HFFc6 (cell line): ENCODE data around the gene PCGF3. TPM values are rescaled to one million over a fixed set of nuclear protein-coding genes. Genes with fewer than 3 reads are reported as not detected.

ENCODE experiments used
- DNase-seq: peaks from one replicate; pipeline ENCODE4 v3.0.0-alpha.2; 2018
- H3K27ac Mint-ChIP-seq: 2 replicates; pipeline ENCODE4 v1.8.0; 2020; ENCODE audit warnings: mild to moderate bottlenecking, mixed read lengths
- H3K27me3 Mint-ChIP-seq: 2 replicates; pipeline ENCODE4 v1.8.0; 2021; ENCODE audit warnings: mild to moderate bottlenecking, moderate library complexity, mixed read lengths; ENCODE audit not compliant: insufficient read depth
- H3K36me3 Mint-ChIP-seq: 2 replicates; pipeline ENCODE4 v1.8.0; 2021; ENCODE audit warnings: low read depth, mixed read lengths
- H3K4me1 Mint-ChIP-seq: 2 replicates; pipeline ENCODE4 v1.8.0; 2020; ENCODE audit warnings: low read depth, mixed read lengths
- H3K4me3 Mint-ChIP-seq: 2 replicates; pipeline ENCODE4 v1.8.0; 2020; ENCODE audit warnings: mild to moderate bottlenecking, moderate library complexity, mixed read lengths
- H3K9me3 Mint-ChIP-seq: 2 replicates; pipeline ENCODE4 v1.8.0; 2020; ENCODE audit warnings: mild to moderate bottlenecking, mixed read lengths
- CTCF ChIP-seq: fragments of 200-600 bp; sonication (generic); IDR thresholded peaks from 2 replicates; pipeline ENCODE4 v1.5.0; 2021; ENCODE audit warnings: antibody characterized with exemption, mild to moderate bottlenecking
- total RNA-seq, 6 experiments: library from RNA; stranded (reverse); fragmentation: NEBNext Ultra II Directional; extraction: Animal tissue kit (Norgen Biotek cat#: 25700); gene quantifications; 2 replicates in 1 of 6; 3 replicates in 5 of 6; pipeline ENCODE4 v1.2.3, GENCODE V29; 2021

PCGF3 gene
- total RNA-seq, 6 experiments from 2014 or later = 28.5 to 34.5 (median 30.2) TPM

DNA sequence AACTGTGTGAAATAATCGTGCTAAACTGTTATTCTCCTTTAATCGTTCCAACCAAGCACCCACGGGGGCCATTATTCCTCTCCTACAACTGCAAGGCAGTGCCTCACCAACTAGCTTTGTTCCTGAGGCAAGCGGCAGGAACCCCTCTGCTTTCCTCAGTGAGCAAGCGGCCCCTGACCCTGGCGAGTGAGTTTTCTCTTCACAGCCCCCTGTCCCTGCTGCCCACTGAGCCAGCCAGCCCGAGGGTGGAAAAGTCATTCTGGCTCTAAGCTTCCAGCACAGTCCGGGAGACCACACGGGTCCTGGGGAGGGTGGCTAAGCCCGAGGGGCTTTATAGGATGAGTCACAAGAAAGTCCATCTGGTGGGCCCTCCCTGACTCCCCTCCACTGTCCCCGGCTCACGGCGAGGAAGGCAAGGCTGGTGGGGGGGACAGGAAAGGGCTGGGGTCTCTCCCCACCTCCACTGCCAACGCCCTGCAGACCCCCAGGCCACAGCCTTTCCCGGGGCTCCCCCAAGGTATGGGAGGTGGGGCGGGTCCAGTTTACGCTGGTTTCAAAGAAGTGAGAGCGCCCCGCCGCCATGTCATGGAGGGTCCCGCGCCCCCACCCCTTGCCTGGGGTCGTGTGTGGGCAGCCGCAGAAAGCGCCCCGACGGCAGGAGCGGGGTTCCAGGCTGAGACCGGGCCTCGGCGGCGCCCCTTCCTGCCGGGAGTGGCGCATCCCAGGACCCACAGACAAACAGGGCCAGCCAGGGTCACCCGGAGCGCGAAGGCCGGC is 75.3 kb downstream of the PCGF3 start:
- Mint-ChIP-seq H3K27me3 (peaks cover 10% of the 10 kb centered on the region), H3K4me1 (peaks cover 31% of the 10 kb centered on the region), H3K27ac (peak overlapping the region; percentile 87), H3K36me3 (peaks cover 41% of the 10 kb centered on the region), H3K9me3 (peaks cover 2% of the 10 kb centered on the region), H3K4me3 (peak overlapping the region; percentile 79)
- no peak for TF ChIP-seq CTCF
- no peak for DNase-seq

DNA sequence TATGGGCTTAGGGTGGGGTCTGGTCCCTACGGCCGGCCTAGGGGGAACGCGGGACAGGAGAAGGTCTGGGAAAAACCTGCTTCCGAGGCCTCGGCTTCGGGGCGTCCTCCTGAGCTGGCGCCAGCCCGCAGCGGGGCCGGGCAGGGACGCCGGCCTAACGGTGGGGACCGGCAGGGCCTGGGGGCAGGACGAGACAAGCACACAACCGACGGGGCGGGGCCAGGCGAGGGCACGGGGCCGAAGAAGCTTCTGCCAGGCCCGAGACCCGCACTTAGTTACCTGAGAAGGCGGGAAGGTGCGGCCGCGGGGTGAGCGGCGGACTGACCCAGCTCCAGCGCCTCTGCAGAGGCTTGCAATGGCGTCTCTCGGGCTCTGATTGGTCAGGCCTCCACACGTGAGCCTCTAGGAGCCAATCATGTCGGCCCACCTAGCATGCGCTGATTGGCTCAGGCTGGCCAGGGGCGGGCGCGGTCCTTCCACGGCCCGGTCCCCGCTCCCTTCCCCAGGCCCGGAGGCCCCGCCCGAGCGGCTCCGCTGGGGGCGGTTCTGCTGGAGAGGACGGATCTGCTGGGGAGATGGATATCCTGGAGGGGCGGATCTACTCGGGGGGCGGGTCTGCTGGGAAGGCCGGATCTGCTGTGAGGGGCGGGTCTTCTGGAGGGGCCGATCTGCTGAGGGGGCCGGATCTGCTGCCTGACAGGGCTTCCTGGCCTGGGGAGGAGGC is 76.0 kb downstream of the PCGF3 start:
- peak overlapping the region; percentile 79 for H3K4me3 Mint-ChIP-seq
- H3K4me1 Mint-ChIP-seq = peaks cover 28% of the 10 kb centered on the region
- H3K9me3 Mint-ChIP-seq = no peaks in the 10 kb centered on the region; the same call in none of the 2 replicates
- peaks cover 34% of the 10 kb centered on the region for H3K36me3 Mint-ChIP-seq
- H3K27me3 Mint-ChIP-seq = peaks cover 10% of the 10 kb centered on the region
- TF ChIP-seq CTCF = no peak
- DNase-seq = peak; percentile 98
- H3K27ac Mint-ChIP-seq = peak overlapping the region; percentile 93

DNA sequence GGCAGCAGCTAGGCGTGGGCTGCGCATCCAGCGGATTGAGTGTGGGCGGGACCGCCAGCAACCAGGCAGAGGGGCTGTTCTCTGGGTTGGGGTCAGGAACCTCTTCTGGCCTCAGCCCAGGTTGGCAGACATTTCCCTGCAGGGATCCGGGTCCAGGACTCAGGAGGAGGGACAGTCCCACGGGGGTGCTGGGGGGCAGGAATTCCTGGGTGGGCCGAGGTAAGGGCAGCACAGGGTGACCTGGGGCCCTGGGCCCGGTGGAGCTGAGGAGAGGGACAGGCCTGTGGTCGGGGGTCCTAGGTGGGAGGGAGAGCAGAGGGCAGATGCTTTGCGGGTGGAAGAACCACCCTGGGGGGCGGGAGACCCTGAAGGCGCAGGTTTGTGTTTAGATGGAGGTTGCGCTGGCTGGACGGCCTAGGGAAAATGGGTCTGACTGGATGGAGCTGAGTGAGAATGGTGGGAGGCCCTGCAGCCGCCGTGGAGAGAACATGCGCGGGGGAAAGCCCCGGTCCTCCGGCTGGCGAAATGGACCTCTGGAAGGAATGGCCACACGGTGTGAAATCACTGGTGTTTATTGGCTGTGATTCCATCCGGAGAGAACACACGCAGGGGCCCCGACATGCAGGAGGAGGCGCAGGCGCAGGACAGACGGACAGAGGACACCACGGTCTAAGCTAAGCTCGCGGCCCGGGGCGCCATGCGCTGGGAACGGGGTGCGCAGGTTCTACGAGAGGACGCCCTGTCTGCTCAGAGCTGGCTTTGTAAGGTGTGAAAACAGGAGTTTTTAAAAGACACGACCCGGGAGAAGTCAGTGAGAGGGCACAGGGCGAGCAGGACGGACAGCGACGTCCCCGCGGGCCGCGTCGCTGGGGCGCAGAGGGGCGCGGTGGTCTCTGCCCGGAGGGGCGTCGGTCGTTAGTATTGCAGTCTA is 79.0 kb downstream of the PCGF3 start:
- H3K9me3 Mint-ChIP-seq = no peaks in the 10 kb centered on the region; the same call in 1 of the 2 replicates

DNA sequence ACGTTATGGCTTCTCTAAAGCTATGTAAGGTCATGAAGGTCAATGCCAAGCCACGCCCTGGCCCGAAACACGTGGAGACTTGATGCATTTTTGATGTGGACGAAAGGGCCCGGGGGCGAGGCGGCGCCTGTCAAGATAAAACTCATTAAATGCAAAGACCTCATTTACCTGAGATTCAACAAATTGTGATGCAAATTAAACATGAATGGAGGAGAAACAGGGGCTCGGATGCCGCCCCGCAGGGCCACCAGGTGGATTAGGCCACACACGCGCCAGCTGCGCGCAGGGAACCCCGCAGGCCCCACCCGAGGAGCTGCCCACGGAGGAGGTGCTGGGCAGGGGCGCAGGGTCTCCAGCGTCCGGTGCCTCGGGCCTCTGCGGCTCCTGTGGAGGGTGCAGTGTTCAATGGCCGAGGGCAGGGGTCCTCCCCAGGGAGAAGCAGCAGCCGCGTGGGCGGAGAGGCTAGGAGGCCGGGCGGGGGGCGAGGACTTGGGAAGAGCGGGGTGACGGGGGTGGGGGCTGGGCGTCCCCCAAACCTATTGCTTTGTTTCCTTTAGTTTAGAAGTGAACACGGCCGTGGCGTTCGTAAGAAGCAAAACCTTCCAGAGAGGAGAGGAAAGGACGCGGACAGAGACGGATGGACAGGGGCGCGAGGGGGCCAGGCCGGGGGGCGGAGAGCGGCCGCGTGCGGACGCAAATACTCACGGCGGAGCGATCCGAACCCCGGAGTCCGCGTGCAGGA is 79.9 kb downstream of the PCGF3 start:
- Mint-ChIP-seq H3K36me3 (peaks cover 3% of the 10 kb centered on the region), H3K4me1 (peaks cover 10% of the 10 kb centered on the region), H3K27me3 (peaks cover 16% of the 10 kb centered on the region), H3K9me3 (no peaks in the 10 kb centered on the region), H3K4me3 (no peak overlapping the region), H3K27ac (no peak overlapping the region)
- DNase-seq = no peak
- no peak for TF ChIP-seq CTCF

More for the DNA sequence above, 79.0 kb downstream of the PCGF3 start:
- peaks cover 18% of the 10 kb centered on the region for H3K27me3 Mint-ChIP-seq
- H3K4me3 Mint-ChIP-seq = no peak overlapping the region
- no peak overlapping the region for H3K27ac Mint-ChIP-seq
- peaks cover 18% of the 10 kb centered on the region for H3K4me1 Mint-ChIP-seq
- DNase-seq = no peak
- H3K36me3 Mint-ChIP-seq = peaks cover 11% of the 10 kb centered on the region
- TF ChIP-seq CTCF = no peak
